GM18870 (cell line): ENCODE data around the gene PHLDA2.

Source experiments
- ATAC-seq: cut with Tn5 transposase; IDR thresholded peaks from one replicate; pipeline ENCODE4 v1.9.1; 2021; ENCODE audit warnings: moderate library complexity; ENCODE audit not compliant: unreplicated experiment

Gene PHLDA2

DNA sequence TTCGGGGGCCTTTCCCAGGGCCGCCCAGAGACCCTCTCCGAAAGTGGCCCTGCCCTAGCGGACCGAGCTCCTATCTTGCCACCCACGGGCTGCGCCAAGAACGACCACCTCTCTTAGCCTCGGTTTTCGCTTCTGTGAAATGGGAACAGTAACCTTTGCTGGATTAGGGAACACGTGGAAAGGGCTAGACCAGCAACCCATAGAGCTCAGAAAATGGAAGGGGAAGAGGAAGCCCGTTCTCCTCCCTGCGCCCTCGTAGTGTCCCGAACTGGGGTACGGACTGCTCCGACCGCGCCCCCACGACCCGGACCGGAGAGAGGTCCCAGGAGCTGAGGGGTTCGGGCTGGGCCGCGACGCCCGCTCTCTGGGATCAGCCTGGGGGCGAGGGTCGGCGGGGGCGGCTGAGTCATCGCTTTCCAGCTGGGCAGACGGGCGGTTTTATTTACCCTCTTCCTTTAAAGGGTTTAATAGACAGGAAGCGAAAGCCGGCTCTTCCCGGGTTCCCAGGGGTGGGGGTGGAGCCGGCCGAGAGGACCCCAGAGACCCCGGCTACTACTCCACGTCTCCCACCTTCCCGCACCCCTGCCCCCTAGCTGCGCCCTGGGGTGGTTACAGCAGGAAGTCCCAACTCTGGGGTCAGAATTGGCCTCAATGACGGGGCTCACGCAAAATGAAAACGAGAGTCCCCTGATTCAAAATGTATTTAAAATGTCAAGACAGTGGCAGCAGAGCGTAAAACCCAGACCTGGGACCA lies 907 bp upstream of the PHLDA2 start:
- ATAC-seq: no peak

DNA sequence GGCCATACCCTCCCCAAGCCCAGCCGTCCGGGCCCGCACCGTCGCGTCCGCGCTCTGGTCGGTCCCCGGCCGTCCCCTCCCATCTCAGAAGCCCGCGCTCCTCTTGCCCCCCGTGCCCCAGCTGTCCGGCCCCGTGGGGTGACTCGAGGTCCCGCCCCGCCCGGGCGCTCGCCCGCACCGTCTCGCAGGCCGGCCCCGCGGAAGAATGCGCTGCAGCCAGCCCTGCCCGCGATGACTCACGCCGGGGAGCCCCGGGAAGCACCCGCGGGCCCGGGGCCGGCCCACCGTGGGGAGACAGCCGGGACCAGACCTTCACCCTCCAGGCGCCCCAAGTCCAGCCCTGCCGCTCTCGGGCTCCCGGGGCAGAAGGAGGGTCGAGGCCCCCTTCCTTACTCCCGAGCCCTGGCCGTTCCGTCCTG lies 320 bp upstream of the PHLDA2 start:
- no peak for ATAC-seq

DNA sequence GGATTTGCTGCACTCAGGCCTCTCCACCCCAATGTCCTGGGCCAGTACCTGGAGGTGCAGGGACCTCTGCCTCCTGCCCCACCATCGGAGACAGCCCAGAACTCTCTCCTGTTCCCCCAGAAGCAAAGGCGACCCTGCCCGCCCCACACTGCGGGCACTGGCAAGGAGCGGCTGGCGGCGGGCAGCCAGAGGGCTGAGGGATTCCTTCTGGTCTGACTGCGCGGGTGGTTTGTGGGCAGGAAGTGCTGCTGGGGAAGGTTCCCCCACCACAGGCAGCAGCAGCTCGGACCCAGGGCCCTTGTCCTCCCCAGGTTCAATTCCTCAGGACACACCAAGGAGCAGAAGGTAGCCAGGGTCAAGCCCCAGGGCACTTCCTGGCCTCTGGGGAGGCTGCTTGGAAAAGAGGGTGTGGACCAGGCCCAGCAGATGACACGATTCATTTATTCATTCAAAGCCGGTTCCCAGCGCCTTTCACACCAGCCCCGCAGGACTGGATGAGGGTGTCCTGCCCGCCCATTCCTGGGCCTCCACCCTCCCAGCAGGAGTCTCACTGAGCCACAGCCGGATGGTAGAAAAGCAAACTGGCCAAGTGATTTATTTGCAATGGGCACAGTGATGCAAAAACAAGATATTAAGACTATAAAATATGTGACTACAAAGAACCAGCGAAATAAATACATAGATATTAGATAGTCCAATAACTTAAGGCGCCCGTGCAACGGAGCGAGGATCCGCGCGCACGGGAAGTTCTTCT lies 1.2 kb downstream of the PHLDA2 start:
- no peak for ATAC-seq

DNA sequence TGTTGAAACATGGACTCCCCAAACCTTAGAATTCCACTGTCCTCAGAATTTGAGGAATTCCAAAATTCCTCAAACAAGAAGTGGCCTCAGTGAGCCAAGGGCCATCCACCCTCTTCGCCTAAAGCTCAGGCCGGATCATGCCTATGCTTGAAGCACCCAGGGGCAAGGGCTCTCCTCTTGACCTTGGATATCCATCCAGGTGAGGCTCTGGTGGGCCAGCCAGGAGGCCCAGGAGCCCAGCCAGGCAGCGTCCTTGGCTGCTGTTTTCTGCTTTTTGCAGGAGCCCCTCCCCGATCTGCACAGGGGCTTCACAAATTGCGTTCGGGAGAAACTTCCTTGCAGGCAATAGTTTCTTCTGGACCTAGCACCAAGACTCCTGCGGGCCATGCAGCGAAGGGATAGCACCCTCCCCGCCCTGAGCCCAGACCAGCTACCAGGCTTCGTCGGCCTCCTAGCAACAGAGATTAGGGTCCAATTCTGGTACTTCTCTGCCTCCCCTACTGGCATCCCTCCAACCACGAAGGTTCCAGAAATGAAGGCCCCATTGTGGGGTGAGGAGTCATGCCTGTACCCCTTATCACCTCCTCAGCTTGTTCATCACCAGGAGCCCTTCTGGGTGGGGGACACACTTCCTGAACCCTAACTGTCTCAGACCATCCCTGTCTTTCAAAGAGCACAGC lies 2.0 kb downstream of the PHLDA2 start:
- ATAC-seq: no peak

DNA sequence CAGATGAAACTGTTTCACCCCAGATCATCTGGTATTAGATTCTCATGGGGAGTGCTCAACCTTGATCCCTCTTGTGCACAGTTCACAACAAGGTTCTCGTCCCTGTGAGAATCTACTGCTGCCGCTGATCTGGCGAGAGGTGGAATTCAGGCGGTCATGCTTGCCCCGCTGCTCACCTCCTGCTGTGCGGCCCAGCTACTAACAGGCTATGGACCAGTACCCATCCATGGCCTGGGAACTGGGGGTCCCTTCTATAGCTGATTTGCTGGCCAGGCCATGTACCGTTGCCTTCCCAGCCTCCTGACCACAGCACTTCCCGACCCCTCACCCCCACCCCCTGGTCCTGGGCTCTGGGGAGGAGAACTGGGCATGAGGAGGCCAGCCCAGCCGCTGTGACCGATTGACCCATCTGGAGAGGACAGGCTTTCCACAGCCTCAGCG lies 2.6 kb downstream of the PHLDA2 start:
- no peak for ATAC-seq

DNA sequence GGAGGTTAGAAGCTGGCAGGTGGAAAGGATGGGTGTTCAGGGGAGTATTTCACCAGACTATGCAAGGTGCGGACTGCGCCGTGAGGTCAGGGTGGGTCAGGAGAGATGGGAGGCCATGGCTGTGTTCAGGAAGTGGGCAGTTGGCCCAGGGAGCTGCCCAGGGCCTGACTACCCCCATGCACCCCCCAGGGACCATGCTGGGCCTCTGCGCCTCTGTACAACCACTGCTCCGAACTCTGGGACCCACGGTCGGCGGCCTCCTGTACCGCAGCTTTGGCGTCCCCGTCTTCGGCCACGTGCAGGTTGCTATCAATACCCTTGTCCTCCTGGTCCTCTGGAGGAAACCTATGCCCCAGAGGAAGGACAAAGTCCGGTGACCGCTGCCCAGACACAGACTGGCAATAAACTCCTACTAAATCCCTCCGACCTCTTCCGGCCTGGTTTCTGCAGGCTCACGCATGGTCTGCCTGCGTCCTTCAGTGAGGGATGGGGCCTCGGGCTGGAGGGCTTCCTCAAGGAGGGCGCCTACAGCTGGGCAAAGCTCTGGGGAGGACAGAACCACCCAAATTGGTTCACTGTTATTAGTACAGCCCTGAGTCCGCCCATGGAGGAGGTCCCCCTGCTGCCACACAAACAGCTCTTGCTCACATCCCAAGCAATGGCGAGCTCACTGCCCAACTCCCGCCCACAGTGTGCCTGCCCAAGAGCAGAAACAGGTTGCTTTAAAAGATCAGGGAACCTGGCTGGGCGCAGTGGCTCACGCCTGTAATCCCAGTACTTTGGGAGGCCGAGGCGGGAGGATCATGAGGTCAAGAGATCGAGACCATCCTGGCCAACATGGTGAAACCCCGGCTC lies 4.2 kb downstream of the PHLDA2 start:
- no peak for ATAC-seq

DNA sequence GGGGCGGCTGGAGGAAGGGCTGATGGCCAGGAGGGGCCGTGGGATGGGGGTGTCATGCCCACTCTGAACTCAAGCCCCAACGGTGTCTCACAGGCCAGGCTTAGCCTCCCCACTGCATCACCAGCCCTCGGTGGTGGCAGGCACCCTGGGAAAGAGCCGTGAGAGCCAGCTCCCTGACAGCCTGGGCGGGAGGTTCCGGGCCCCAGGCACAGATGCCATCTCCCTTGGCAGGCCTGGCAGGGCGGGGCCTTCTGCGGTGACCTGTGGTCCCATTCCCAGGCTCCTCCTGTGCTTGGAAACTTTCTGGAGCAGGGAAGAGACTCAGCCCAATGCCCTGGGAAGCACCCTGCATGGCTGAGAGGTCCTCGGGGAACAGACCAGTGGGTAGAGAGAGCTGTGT lies 4.8 kb downstream of the PHLDA2 start:
- no peak for ATAC-seq

DNA sequence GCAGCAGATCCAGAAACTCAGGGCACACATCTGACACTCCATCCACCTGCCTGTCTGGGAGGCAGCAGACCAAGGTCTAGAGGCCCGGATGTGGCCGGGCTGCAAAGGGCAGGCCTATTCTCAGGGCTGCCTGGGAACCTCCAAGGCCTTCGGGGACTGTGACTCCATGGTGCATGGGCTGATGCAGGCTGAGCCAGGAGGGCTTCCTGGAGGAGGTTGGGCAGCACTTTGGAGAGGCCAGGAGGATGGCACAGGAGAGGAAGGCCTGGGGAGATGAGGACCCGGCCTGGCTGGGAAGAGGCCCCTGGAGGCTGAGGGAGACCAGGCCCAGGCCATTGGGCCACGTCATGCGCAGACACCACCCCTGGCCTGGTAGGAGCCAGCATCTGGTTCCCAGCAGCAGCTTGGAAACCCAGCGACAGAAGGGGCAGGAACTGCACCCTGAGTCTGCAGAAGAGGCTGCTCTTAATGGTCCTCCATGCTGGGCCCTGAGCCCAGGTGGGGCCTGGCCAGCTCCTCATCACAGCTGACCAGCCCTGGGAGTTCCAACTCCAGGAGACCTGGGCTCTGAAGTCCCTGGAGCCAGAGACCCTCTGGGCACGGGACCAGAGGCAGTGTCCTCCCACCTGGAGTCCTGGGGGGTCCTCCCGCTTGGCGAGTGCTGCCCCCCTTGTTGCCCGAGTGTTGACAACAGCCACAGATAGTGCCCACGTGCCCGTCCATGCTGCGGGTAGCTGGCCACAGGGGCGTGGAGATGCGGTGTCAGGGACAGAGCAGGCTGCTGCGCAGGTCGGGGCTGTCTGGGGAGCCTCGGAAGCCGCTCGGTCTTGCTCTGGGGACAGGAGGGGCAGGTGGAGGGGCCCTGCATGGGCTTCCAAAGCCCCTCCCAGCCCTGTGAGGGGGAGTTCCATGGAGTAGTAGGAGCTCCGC lies 5.5 kb downstream of the PHLDA2 start:
- ATAC-seq: no peak

DNA sequence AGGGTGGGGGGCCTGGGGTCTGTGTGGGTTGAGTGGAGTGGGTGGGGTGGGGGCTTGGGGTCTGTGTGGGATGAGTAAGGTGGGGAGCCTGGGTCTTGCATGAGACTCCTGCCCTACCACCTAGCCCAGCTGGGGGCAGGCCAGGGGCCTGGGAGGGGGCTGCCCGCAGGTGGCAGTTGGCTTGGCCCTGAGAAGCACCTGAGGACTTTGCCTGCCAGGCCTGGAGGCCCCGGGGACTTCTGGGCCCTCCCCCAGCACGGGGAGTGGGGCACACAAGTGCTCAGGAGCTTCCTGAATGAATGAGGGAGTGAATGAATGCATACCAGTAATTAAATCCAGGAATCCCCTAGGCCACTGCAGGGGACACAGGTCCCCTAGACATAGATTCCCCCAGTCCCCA lies 6.6 kb downstream of the PHLDA2 start:
- no peak for ATAC-seq

DNA sequence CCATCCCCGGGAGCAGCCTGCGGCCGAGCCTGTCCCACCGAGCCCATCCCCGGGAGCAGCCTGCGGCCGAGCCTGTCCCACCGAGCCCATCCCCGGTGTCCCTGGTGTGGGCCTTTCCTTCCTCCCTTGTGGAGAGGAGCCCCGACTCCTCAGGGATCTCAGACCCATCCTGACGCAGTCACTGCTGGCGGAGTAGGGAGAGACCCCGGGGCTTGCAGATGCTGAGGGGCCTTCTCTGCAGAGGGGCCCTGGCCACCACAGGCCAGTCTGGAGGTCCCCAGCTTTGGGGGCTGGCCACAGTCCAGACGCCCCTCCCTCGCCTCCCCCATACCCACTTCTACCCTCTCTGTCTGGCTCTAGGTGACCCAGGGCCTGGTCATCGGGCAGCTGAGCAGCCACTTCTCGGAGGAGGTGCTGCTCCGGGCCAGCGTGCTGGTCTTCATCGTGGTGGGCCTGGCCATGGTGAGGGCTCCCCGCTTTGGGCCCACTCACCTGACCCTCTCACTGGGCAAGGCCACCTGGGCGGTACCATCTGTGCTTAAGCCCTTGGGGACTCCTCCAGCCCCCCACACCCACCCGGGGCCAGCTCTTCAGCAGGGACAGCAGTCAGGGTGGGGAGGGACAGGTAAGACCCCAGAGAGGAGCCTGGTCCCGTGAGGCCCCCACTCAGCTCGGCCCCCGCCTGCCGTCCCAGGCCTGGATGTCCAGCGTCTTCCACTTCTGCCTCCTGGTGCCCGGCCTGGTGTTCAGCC lies 7.3 kb downstream of the PHLDA2 start:
- ATAC-seq: no peak

DNA sequence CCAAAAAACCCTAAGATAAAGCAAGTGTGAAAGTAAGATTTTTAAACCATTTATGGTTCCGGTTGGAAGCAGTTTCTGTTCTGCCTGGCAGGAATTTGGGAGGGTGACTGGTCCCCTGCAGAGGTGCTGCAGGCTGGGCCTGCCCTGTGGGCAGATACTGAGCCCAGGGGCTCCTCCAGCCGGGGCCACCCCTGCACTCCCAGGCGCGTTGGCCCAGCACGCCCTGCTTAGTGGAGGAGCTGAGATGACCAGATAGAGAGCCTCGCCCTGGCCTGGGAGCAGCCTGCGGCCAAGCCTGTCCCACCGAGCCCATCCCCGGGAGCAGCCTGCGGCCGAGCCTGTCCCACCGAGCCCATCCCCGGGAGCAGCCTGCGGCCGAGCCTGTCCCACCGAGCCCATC lies 8.0 kb downstream of the PHLDA2 start:
- no peak for ATAC-seq

DNA sequence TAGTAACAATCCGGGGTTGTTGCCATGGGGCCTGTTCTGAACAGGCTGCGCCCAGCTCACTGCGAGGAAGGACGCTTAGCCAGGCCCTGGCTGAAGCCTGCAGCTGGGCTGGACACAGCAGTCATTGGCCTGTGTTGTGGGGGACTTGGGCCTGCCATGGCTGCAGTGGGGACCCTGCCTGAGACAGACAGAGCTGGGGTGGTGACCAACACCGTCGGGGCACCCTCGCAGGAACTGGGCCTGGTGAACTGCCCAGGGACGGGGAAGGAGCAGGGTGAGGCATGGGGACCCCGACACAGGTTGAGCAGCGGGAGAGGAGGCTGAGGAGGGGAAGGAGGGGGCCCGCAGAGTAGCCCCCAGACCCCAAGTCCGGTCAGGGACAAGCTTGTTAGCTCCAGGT lies 8.9 kb downstream of the PHLDA2 start:
- ATAC-seq: no peak

DNA sequence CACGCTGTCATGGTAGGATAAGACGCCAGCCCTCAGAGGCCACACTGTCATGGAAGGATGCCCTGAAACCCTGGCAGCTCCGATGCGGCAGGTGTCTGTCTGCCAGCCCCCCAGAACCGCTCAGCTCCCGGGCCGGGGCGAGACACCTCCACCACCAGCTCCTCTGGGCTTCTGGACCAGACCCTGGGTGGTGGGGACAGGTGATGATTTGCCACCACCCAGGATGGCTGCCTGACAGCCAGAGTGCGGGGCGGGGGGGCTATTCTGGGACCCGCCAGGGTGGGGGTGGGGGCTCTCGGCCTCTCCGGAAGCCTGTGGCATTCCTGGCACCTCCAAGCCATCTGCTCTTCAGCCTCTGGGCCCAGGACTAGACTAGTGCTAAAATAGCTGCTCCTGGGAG lies 9.4 kb downstream of the PHLDA2 start:
- ATAC-seq: no peak

DNA sequence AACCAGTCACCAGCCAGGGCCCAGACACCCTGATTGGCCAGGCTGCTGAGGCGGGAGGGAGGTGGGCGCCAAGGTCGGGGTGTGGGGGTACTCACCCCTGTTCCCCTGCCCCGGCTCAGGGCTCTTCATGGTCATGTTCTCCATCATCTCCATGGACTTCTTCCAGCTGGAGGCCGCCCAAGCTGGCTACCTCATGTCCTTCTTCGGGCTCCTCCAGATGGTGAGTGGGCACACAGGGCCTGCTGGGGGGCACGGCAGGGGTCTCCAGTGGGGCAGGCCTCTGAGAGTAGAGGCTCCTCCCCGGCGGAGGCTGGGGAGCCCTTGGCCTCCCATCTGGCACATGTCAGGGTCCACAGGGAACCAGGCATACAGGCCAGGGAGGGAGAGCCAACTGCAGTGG lies 10.0 kb downstream of the PHLDA2 start:
- ATAC-seq: no peak

DNA sequence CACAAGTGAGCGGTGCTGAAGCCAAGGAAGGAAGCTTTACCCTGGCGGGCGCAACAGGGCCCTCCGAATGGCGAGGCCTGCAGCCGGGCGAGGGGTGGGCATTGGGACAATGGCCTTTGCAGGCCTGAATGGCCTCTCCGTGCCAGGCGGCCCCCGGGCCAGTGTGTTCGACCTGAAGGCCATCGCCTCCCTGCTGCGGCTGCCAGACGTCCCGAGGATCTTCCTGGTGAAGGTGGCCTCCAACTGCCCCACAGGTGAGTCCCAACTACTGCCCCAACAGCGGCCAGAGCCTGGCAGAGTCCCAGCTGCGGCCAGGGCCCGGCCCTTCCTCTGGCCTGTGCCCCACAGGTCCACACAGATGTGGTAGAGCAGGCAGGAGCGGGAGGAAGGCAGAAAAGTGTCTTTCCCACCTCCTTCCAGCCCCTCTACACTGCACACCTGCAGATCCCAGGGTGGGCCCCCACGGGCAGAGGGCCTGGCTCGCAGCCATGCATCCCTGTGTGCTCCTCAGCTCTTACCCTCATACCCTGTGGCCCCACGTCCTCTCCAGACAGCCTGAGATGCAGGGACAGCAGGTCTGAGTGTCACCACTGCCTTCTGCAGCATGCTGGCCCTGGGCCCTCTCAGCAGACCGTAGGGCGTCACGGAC lies 11.3 kb downstream of the PHLDA2 start:
- no peak for ATAC-seq

DNA sequence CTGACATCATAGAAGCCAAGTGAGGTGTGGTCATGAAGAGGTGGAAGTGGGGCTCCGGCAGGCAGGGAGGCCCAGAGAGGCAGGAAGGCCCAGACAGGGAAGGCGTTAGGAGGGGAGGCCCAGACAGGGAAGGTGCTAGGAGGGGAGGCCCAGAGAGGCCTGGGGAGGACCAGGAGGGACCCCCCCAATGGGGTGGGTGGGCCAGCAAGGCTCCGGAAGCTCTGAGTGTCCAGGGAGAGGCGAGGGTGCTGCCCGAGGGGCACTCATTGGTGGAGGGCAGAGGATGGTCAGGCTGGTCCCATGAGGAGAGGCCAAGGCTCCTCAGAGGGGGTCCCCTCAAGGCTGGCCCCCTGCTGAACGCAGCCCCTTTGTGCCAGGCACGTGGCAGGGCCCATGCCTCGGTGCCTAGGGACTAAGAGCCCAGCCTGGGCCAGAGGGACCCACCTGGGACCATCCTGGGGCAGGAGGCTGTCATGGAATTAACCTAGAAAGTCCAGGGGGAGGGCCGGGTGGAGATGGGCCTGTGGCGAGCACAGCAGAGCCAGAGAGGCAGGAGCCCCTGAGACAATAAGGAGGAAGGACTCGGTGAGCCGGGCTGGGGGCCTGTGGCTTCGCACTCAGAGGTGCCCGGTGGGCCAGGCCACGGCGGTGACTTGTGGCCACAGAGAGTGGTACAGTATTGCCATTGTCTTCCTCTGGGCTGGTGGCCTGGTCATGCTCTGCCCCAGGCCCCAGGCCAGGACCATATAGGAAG lies 12.2 kb downstream of the PHLDA2 start:
- no peak for ATAC-seq

DNA sequence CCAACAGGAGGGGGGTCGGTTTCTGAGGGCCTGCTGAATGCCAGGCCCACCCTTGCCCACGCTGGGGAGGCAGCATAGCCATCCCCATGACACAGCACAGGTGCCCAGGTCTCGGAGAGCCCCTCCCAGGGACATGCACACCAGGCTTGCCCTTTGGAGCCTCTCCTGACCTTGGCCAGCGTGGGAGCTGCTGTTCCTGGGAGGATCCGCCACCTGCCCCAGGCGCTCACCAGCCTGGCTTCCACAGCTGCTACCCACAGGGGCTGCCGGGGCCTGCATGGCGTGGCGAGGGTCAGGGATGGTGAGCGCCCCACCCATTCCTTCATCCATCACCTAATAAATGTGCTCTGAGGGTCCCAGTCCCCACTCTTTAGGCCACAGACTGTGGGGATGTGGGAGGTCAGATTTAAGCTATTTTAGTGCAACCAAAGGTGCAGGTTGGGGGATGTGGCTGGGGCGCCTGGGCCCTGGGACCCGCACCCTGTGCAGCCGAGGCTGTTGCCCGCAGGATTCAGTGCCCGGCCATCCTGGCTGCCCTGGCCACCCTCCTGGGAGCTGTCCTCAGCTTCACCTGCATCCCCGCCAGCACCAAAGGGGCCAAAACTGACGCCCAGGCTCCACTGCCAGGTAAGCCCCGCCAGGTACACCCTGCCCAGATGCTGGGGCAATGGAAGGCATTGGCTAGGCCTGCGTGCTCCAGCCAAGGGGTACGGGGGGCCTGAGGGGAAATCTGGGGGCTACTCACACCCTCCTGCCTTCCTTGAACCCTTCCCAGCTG lies 12.9 kb downstream of the PHLDA2 start:
- ATAC-seq: no peak
